Measurements from ENCODE around the gene TMEM131L.
"Not testable (repeated sequence)": the region's sequence is repeated elsewhere in the genome, so short reads cannot be mapped to it uniquely, and the experiment has no call there.

The TMEM131L gene

GRCh38 chr4:153481478-153481877 lies 15.3 kb downstream of the TMEM131L start:
- DNase-seq, result no peak

GRCh38 chr4:153483432-153484418 lies 17.6 kb downstream of the TMEM131L start:
- DNase-seq, result no peak

- DNase-seq, result no peak
Measured at GRCh38 chr4:153485359-153485758, 19.2 kb downstream of the TMEM131L start.

DNA sequence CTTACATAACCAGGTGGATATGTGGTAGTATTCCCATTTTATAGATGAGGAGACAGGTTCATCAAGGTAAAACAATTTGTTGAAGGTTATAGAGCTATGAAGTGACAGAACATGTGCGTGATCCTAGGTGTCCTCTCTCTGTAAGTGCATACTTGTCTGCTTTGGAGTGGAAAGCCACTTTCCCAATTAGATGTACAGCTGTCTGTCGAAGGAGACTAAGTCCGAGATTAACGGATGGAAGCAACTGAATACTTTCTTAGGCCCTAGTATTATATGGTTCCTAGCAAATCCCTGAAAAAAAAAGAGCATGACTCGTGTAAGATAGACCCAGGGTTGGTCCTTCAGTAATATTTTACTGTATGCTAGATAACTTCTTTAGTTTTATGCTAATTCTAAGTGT lies 19.7 kb downstream of the TMEM131L start:
- no peak for DNase-seq

- no peak for DNase-seq
Measured at GRCh38 chr4:153486281-153487151, 20.4 kb downstream of the TMEM131L start.

DNA sequence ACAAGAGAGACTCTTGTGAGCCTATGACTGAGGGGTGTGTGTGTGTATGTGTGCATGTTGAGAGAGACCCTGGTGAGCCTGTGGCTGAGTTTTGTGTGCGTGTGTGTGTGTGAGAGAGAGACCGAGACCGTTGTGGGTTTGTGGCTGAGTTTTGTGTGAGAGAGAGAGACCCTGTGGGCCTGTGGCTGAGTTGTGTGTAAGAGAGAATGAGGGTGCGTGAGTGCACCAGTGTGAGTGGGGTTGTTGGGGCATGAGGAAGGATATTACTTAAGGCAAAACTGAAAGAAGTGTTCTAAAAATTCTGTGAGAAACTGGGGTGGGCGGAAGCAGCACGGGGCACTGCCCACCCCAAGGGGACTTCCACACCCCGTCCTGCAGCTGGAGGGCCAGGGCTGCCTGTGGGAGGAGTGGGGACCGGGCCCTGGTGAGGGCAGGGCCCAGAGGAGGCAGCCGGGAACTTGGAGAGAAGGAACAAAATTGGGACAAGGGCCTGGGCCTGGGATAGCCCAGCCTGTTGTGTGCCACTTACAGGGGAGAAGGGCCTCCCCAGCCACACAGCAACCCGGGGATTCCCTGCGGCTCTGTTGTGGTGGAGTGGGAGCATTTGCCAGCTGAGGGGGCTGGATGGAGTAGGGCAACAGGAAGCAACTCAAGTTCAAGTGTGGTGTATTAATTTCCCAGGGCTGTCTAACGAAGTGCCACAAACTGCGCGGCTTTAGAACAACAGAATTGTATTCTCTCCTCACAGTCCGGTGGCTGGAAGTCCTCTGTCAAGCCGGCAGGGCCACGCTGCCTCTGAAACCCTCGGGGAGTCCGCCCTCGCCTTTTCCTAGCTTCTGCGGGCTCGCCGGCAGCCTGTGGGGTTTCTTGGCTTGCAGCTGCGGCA lies 22.1 kb downstream of the TMEM131L start:
- DNase-seq, result peak; percentile 76

DNA sequence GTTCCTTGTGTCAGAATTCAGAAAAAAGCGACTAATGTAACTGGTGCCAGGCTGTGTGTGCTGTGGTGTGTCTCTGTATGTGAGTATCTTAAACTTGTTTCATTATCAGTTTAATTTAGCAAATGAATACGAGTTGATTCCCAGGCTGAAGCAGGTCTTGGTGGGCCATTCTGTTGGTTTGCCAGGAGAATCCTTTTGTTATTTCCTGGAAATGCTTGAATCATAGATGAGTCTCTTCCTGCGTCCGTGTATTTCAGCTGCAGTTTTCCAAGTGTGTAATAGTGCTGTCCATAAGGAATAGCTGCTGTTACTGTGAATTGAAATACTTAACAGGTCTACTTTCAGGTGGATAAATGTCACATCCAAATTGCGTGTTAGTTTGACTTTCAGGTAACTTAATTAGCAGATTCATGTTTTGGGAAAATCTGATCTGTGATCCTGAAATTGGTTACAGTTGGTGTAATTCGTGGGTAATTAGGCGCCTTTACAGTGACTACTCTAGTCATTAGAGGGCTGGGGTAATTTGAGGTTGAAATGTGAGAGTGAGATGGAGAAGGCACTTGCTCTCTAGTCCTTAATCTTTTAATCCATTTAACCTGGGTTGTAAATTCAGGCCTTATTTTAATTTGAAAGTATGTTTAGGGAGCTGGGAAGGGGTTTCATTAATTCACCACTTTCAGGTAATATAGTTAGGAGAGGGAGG lies 23.8 kb downstream of the TMEM131L start:
- DNase-seq, result no peak

- DNase-seq, result no peak
Measured at GRCh38 chr4:153490985-153491483, 24.9 kb downstream of the TMEM131L start.

DNA sequence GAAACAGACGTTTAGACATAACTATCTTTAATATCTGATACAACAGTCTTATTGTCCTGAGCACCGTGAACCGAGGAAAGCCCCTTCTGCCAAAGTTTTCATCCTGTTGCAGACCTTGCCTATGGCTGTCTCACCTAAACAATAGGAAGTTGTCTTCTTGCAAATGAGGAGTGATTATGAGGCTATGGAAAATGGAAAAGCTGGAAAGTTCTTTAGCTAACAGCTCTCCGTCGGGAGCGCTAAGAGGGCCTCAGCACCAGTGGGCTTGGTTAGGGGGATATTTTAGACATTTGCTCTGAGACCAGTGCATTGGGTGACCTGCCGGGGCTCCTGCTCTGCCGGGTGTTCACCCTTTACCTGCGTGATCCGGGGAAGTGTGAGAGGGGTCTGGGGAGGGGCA lies 28.4 kb downstream of the TMEM131L start:
- no peak for DNase-seq

DNA sequence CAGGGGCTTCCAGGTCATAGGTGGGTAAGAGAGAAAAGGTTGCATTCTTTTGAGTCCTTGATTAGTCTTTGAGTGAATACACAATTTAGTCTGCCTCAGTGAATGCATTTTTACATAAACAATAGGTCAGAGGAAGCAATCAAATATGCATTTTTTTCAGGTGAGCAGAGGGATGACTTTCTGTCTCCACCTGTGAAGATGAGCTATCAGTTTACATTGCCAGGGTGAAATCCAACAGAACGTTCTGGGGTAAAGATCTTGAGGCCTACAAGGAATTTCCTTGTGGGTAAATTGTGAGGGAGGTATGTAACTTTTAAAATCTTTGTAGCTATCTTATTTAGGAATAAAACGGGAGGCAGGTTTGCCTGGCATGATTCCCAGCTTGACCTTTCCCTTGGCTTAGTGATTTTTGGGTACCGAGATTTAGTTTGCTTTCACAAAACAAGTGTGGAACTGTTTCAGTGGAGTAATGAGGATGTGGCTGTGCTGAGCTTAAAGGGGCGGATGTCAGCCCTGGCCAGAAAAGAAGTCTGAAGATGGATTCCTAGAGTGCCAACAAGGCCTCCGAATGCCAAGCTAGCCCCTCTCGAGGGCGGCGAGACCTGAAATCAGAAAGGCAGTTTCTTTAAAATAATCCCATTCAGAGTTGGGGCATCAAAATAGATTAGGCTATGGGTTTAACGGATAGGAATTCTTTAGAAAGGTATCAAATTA lies 29.5 kb downstream of the TMEM131L start:
- DNase-seq, result no peak

- peak; percentile 78 for DNase-seq
Measured at GRCh38 chr4:153497091-153497531, 31.0 kb downstream of the TMEM131L start.

DNA sequence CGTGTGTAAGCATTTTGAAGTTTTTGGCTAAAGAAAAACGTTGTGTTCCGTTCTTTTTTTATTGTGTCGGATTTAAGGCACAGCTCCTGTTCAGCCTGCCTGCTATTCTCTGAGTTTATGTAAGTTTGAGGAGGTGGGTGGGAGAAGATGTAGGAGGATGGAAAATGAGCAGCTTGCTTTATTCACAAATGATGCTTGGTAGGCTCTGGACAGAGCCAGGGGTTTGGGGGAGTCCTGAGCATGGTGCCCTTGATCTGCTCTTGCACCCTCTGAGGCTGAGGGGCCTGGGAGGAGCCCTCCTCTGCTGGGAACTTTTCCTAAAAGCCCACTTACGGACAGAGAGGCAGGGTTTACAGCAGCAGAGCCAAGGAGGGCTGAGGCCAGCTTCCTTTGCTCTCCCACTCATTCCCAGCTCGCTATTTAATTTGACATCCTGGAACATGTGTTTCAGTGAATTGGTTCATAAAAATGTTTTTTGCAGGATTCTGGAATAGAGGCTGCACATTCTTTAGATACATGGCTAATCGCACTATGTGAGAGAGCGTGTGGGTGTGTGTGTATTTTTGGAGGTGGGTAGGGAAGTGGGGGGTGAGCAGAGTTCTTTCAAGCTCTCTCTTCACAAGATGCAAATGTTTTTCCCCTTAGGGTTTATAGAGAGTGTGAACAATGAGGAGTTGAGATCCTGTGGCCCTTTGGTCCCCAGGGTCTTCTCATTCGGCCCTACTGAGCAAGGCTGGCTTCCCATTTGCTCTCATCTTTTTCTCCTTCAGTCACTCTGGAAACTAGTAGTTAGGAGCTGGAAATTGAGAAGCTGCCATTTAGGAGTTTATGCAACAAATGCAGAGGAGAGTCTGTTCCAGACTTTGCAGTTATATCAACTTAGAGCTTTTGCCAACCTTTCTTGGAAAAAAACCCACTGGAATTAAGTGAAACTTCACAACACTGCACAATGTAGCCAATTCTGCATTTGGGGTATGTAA lies 32.1 kb downstream of the TMEM131L start:
- no peak for DNase-seq

- DNase-seq, result no peak
Measured at GRCh38 chr4:153499005-153499404, 32.8 kb downstream of the TMEM131L start.

DNA sequence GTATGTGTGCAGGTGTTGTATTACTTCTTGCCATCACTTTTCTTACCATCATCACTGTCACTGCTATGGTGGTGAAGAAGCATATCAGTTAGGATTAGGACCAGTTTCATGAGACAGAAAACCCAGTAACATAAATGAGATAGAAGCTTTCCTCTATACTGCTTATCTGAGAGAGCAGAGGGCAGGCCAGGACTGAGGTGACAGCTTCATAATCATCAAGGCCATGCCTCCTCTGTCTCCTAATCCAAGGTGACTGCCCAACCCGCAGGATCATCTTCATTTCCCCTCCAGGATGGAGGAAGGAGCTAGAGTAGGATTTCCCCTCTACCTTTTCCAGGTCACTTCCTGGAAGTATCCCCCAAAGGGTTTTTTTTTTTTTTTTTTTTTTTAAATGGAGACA lies 35.4 kb downstream of the TMEM131L start:
- no peak for DNase-seq

- no peak for DNase-seq
Measured at GRCh38 chr4:153502584-153502983, 36.4 kb downstream of the TMEM131L start.

DNA sequence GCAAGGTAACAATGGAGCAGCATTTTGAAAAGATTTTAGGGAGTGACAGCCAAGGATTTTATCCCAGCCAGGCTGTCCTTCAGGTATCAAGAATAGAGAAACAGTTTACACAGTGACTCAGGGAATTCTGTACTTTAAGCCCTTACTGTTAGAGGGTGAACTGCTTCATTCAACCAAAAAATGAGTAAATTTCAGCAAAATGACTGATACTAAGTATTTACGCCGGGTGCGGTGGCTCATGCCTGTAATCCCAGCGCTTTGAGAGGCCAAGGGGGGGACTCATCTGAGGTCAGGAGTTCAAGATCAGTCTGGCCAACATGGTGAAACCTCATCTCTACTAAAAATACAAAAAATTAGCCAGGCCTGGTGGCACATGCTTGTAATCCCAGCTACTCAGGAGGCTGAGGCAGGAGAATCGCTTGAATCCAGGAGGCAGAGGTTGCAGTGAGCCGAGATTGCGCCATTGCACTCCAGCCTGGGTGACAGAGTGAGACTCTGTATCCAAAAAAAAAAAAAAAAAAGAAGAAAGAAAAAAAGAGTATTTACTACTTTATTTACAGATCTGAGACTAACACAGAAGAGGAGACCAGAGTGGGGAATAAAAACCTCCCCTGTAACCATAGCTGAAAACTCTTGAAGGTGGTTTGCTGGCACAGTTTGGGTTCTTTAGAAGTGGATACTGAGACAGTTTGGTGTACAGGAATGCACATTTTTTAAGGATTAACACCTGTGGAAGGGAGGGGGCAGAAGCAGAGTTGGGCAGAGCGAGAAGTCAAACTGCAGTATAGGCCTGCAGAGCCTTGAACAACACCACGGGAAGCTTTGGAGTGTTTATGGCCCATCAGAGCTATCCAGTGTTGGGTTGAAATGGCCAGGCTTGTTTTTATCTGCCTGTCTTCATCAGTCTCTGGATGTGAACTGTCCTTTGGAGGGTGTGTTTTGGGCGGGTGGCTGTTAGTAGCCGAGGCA lies 40.5 kb downstream of the TMEM131L start:
- DNase-seq, result no peak

GRCh38 chr4:153507310-153508073 lies 41.3 kb downstream of the TMEM131L start:
- DNase-seq, result no peak

DNA sequence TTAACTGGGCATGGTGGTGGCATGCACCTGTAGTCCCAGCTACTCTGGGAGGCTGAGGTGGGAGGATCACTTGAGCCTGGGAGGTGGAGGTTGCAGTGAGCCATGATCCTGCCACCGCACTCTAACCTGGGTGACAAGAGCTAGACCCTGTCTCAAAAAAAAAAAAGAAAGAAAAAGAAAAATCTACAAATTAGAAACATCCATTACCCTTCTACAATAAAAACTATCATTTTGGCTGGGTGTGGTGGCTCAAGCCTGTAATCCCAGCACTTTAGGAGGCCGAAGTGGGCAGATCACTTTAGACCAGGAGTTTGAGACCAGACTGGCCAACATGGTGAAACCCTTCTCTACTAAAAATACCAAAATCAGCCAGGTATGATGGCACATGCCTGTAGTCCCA lies 43.1 kb downstream of the TMEM131L start:
- not testable (repeated sequence) for DNase-seq

Data from activated CD4-positive, alpha-beta T cell treated with anti-CD3 and anti-CD28 coated beads, Interleukin-2, Interleukin-6, amounts not matched to agents 100 ng/mL and 50 ng/mL, durations not matched to agents 16 hours and 8 hours (primary cell).